Measurements from ENCODE around the gene ZNF677.
"Not testable (repeated sequence)": the region's sequence is repeated elsewhere in the genome, so short reads cannot be mapped to it uniquely, and the experiment has no call there.

The ZNF677 gene

DNA sequence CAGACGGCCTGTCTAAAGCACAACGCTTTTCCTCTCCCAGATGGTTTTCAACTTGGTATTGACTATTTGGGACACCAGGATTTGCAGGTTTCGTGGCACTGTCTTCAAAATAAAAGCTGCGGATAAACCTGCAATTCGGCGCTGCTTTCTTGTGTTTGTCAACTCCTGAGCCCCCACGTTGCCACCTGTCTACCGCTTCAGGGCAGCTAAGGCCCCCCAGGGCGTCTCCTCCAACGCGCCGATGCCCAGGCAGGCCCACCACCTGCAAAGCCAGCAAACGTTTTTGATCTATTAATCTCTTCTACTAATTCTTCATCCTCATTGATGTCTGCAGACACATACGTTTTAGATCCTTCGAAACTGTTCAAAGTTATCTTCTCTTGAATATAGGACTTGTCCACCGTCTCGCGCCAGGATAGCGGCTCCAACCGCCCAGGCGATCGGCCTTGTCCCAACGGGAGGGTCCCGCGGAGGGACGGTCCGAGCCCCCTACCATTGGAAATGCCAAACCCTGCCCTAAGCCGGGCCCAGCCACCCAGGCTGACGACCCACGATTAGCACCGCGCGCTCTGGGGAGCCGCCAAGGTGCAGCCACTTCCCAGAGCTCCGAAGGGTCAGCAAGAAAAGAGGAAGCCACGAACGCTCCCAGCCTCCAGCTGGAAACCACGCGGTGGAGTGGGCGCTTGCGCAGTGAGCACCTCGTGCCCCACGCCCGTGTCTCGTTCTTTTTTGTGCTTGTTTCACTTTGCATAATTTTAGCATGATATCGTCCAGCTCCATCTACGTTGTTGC lies 36.3 kb upstream of the ZNF677 start:
- Histone ChIP-seq H3K27ac (replicated peaks) (no peak overlapping the region), H3K27me3 (ENCODE audit: insufficient read depth, poor library complexity, severe bottlenecking) (no peaks in the 10 kb centered on the region), H3K4me3 (replicated peaks; ENCODE audit: insufficient read depth, low read length) (no peak overlapping the region)
- DNase-seq (ENCODE audit: low read depth in 1 of 2, low spot score in 1 of 2), result no peak
- TF ChIP-seq, protein P1, sequence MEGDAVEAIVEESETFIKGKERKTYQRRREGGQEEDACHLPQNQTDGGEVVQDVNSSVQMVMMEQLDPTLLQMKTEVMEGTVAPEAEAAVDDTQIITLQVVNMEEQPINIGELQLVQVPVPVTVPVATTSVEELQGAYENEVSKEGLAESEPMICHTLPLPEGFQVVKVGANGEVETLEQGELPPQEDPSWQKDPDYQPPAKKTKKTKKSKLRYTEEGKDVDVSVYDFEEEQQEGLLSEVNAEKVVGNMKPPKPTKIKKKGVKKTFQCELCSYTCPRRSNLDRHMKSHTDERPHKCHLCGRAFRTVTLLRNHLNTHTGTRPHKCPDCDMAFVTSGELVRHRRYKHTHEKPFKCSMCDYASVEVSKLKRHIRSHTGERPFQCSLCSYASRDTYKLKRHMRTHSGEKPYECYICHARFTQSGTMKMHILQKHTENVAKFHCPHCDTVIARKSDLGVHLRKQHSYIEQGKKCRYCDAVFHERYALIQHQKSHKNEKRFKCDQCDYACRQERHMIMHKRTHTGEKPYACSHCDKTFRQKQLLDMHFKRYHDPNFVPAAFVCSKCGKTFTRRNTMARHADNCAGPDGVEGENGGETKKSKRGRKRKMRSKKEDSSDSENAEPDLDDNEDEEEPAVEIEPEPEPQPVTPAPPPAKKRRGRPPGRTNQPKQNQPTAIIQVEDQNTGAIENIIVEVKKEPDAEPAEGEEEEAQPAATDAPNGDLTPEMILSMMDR (IDR thresholded peaks at IDR 0.05; ENCODE audit: insufficient read depth, low read length), result no peak
- TF ChIP-seq GABPA (IDR thresholded peaks at IDR 0.05; ENCODE audit: low read depth), result no peak
- no peak for TF ChIP-seq REST (IDR thresholded peaks at IDR 0.05; ENCODE audit: insufficient replicate concordance, low read depth)
- TF ChIP-seq SPI1 (IDR thresholded peaks at IDR 0.05; ENCODE audit: borderline replicate concordance, low read depth), result no peak
- no peak for TF ChIP-seq POLR2AphosphoS5 (IDR thresholded peaks at IDR 0.05; ENCODE audit: low read depth)

DNA sequence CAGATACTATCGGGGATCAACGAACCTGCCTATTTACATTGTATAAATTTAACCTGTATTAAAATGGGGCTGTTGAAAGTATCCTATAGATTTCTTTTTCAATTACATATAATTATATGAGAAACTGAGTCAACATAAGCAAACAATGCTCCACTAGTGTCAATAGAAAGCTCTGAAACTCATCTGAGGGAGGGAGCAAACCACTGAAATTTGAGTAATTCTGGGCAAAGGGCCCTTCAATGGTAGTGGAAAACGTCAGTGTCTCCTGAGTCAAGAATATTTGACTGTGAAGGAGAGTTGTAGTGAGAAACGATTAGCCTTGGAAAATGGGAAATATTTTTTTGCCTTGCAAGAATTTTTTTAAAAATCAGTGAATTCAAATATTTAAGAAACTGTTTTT lies 30.4 kb upstream of the ZNF677 start:
- Histone ChIP-seq H3K27me3 (ENCODE audit: insufficient read depth, poor library complexity, severe bottlenecking) (no peaks in the 10 kb centered on the region), H3K4me3 (replicated peaks; ENCODE audit: insufficient read depth, low read length) (no peak overlapping the region), H3K27ac (replicated peaks) (no peak overlapping the region)
- DNase-seq (ENCODE audit: low read depth in 1 of 2, low spot score in 1 of 2), result no peak
- TF ChIP-seq POLR2AphosphoS5 (IDR thresholded peaks at IDR 0.05; ENCODE audit: low read depth) (no peak), SPI1 (IDR thresholded peaks at IDR 0.05; ENCODE audit: borderline replicate concordance, low read depth) (no peak)

- H3K27ac ChIP-seq (replicated peaks); H3K27me3 ChIP-seq (ENCODE audit: insufficient read depth, poor library complexity, severe bottlenecking); H3K4me3 ChIP-seq (replicated peaks; ENCODE audit: insufficient read depth, low read length): not testable (repeated sequence)
- DNase-seq (ENCODE audit: low read depth in 1 of 2, low spot score in 1 of 2), result peak in 1 of 2 experiments; percentile 36
Measured at GRCh38 chr19:53281947-53282346, 27.3 kb upstream of the ZNF677 start.

DNA sequence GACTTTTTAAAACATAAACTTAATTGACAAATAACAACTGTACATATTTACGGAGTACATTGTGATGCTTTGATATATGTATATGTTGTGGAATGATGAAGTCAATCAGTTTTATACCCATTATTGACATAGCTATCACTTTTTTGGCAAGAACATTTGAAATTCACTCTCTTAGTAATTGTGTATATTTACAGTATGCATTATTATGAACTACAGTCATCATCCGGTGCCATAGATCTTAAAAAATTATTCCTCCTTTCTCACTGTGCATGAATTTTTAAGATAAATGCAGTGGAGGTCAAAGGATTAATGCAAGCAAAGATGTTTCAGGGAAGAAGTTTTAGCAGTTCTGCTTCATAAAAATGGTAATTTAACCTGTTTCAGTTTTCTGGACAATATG lies 20.8 kb upstream of the ZNF677 start:
- DNase-seq (ENCODE audit: low read depth in 1 of 2, low spot score in 1 of 2), result no peak
- H3K27ac ChIP-seq (replicated peaks), result no peak overlapping the region
- H3K4me3 ChIP-seq (replicated peaks; ENCODE audit: insufficient read depth, low read length), result no peak overlapping the region
- no peaks in the 10 kb centered on the region for H3K27me3 ChIP-seq (ENCODE audit: insufficient read depth, poor library complexity, severe bottlenecking)
- TF ChIP-seq SPI1 (IDR thresholded peaks at IDR 0.05; ENCODE audit: borderline replicate concordance, low read depth) (no peak), GABPA (IDR thresholded peaks at IDR 0.05; ENCODE audit: low read depth) (no peak), POLR2AphosphoS5 (IDR thresholded peaks at IDR 0.05; ENCODE audit: low read depth) (no peak), REST (IDR thresholded peaks at IDR 0.05; ENCODE audit: insufficient replicate concordance, low read depth) (no peak)
- TF ChIP-seq, protein P1 (IDR thresholded peaks at IDR 0.05; ENCODE audit: insufficient read depth, low read length), result no peak

DNA sequence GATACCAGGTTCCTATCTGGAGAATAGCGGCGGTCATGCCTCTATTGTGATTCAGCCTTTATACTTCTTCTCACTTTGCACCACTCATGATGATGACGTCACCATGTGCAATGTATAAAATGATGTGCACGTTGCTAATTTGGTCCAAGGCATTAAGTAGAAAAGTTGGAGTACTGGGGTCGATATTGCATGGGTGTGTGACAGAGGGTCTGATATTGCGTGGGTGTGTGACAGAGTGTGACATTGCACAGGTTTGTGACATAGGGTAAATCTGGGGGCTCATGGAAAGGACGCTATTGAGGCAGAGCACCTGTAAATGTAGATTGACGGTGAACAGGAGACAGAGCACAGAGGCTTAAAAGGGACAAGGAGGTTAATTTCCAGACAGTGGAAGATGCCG lies 17.4 kb upstream of the ZNF677 start:
- DNase-seq (ENCODE audit: low read depth in 1 of 2, low spot score in 1 of 2), result no peak
- H3K4me3 ChIP-seq (replicated peaks; ENCODE audit: insufficient read depth, low read length), result no peak overlapping the region
- TF ChIP-seq, protein P1 (IDR thresholded peaks at IDR 0.05; ENCODE audit: insufficient read depth, low read length), result no peak
- TF ChIP-seq GABPA (IDR thresholded peaks at IDR 0.05; ENCODE audit: low read depth) (no peak), POLR2AphosphoS5 (IDR thresholded peaks at IDR 0.05; ENCODE audit: low read depth) (no peak), REST (IDR thresholded peaks at IDR 0.05; ENCODE audit: insufficient replicate concordance, low read depth) (no peak), SPI1 (IDR thresholded peaks at IDR 0.05; ENCODE audit: borderline replicate concordance, low read depth) (no peak)
- no peaks in the 10 kb centered on the region for H3K27me3 ChIP-seq (ENCODE audit: insufficient read depth, poor library complexity, severe bottlenecking)
- H3K27ac ChIP-seq (replicated peaks), result no peak overlapping the region
